Type B pancreatic cell (in vitro differentiated cells): Measurements from ENCODE around the gene PLBD1. TPM values are rescaled to one million over a fixed set of nuclear protein-coding genes. Genes with fewer than 3 reads are reported as not detected.

Experiments used
- DNase-seq: peaks from one replicate; pipeline ENCODE4 v3.0.0; 2021; ENCODE audit warnings: mixed read lengths; ENCODE audit not compliant: unreplicated experiment; ENCODE audit errors: extremely low spot score
- H3K27ac Mint-ChIP-seq: 2 replicates; pipeline ENCODE4 v1.8.0; 2021; ENCODE audit warnings: mild to moderate bottlenecking, mixed read lengths
- H3K27me3 Mint-ChIP-seq: 2 replicates; pipeline ENCODE4 v1.8.0; 2021; ENCODE audit warnings: mixed read lengths
- H3K36me3 Mint-ChIP-seq: 2 replicates; pipeline ENCODE4 v1.8.0; 2021; ENCODE audit warnings: mixed read lengths
- H3K4me1 Mint-ChIP-seq: one replicate; pipeline ENCODE4 v1.8.0; 2021; ENCODE audit warnings: mixed read lengths; ENCODE audit not compliant: unreplicated experiment
- H3K4me3 Mint-ChIP-seq: 2 replicates; pipeline ENCODE4 v1.8.0; 2021; ENCODE audit warnings: mild to moderate bottlenecking, mixed read lengths
- H3K9me3 Mint-ChIP-seq: 2 replicates; pipeline ENCODE4 v1.8.0; 2021; ENCODE audit warnings: mixed read lengths
- CTCF ChIP-seq: fragments of 200-600 bp; sonication (generic); conservative IDR thresholded peaks from 2 replicates; pipeline ENCODE4 v1.5.0; 2021; ENCODE audit warnings: antibody characterized with exemption, mild to moderate bottlenecking
- total RNA-seq: library from RNA; stranded (reverse); gene quantifications from 2 replicates; pipeline ENCODE4 v1.2.1, GENCODE V29; 2021; ENCODE audit warnings: low replicate concordance

The PLBD1 gene
- total RNA-seq, 1 donor from 2014 or later: 21.1 TPM

DNA sequence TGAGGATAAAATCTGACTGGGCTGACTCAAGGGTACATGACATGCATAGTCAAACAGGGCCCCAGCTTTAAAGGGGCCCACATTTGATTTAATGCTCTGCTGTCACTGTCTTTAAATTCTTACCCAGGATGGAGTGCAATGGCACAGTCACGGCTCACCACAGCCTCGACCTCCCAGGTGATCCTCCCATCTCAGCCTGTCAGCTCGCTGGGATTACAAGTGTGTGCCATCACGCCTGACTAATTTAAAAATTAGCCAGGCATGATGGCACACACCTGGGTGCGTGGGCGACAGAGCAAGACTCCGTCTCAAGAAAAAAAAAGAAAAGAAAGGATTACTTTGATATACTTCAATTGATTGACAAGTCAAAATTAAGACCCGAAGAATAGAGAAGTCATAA lies 9.2 kb upstream of the PLBD1 start:
- H3K4me1 Mint-ChIP-seq: no peaks in the 10 kb centered on the region
- no peak for TF ChIP-seq CTCF
- no peaks in the 10 kb centered on the region for H3K9me3 Mint-ChIP-seq
- H3K27me3 Mint-ChIP-seq: no peaks in the 10 kb centered on the region
- no peak overlapping the region for H3K4me3 Mint-ChIP-seq
- H3K27ac Mint-ChIP-seq: no peak overlapping the region
- no peaks in the 10 kb centered on the region for H3K36me3 Mint-ChIP-seq
- DNase-seq: no peak

GRCh38 chr12:14575585-14575984 lies 7.9 kb upstream of the PLBD1 start:
- no peak overlapping the region for H3K27ac Mint-ChIP-seq
- TF ChIP-seq CTCF: no peak
- H3K27me3 Mint-ChIP-seq: peaks cover 1% of the 10 kb centered on the region
- H3K9me3 Mint-ChIP-seq: no peaks in the 10 kb centered on the region
- H3K4me1 Mint-ChIP-seq: no peaks in the 10 kb centered on the region
- H3K36me3 Mint-ChIP-seq: peaks cover under 1% of the 10 kb centered on the region
- H3K4me3 Mint-ChIP-seq: no peak overlapping the region
- DNase-seq: no peak

- no peak for DNase-seq
- Mint-ChIP-seq H3K36me3 (peaks cover 9% of the 10 kb centered on the region), H3K4me1 (peaks cover 2% of the 10 kb centered on the region), H3K4me3 (no peak overlapping the region), H3K9me3 (peaks cover 3% of the 10 kb centered on the region), H3K27me3 (peaks cover 10% of the 10 kb centered on the region), H3K27ac (no peak overlapping the region)
- no peak for TF ChIP-seq CTCF
Measured at GRCh38 chr12:14573118-14573517, 5.4 kb upstream of the PLBD1 start.

DNA sequence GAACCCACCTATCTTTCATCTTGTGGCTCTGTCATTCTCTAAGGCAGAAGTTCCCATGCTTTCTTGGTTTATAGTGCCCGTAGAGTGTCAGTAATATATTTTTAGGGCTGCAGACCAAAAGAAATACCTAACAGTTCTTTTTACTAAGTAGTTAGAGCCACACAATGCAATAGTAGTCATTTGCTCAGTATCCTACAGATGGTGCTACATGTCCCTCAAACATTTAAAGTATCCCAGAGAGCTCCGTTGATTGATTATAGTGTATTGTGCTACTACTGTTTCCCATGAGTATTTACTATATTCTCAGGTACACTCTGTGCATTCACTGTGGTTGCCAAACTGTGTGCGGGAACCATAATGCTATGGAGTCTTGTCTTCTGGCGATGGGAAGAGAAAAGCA lies 4.7 kb upstream of the PLBD1 start:
- TF ChIP-seq CTCF: no peak
- peaks cover 5% of the 10 kb centered on the region for H3K9me3 Mint-ChIP-seq
- no peak for DNase-seq
- peaks cover 12% of the 10 kb centered on the region for H3K27me3 Mint-ChIP-seq
- H3K36me3 Mint-ChIP-seq: peaks cover 11% of the 10 kb centered on the region
- peaks cover 6% of the 10 kb centered on the region for H3K4me1 Mint-ChIP-seq
- H3K27ac Mint-ChIP-seq: no peak overlapping the region
- no peak overlapping the region for H3K4me3 Mint-ChIP-seq

DNA sequence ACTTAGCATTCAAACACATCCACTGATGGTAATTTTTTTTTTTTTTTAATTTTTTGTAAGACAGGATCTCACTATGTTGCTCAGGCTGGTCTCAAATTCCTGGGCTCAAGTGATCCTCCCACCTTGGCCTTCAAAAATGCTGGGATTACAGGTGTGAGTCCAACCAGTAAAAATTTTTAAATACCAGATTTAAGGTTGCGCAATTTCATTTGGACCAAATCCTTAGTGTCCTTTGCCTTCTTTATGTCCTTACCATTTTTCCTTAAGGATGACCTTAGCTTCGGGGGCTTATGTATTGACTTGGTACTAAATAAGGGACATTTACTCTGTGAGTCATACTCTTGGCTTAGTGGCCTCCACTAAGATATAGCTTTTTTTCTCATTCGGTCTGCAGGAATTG lies 4.1 kb upstream of the PLBD1 start:
- H3K9me3 Mint-ChIP-seq: peaks cover 5% of the 10 kb centered on the region
- no peak for DNase-seq
- peaks cover 12% of the 10 kb centered on the region for H3K27me3 Mint-ChIP-seq
- H3K36me3 Mint-ChIP-seq: peaks cover 11% of the 10 kb centered on the region
- no peak overlapping the region for H3K27ac Mint-ChIP-seq
- H3K4me3 Mint-ChIP-seq: no peak overlapping the region
- H3K4me1 Mint-ChIP-seq: peaks cover 6% of the 10 kb centered on the region
- TF ChIP-seq CTCF: no peak

GRCh38 chr12:14570231-14570630 lies 2.5 kb upstream of the PLBD1 start:
- peaks cover 5% of the 10 kb centered on the region for H3K9me3 Mint-ChIP-seq
- DNase-seq: no peak
- peaks cover 12% of the 10 kb centered on the region for H3K27me3 Mint-ChIP-seq
- peak overlapping the region; percentile 36 for H3K4me3 Mint-ChIP-seq
- H3K36me3 Mint-ChIP-seq: peaks cover 11% of the 10 kb centered on the region
- TF ChIP-seq CTCF: no peak
- H3K4me1 Mint-ChIP-seq: peaks cover 6% of the 10 kb centered on the region
- H3K27ac Mint-ChIP-seq: no peak overlapping the region
